GM18520 (cell line): ENCODE measurements around the gene CORO2B.

ENCODE experiments used
- ATAC-seq: cut with Tn5 transposase; IDR thresholded peaks from one replicate; pipeline ENCODE4 v1.9.1; 2021; ENCODE audit not compliant: unreplicated experiment

The CORO2B gene

DNA sequence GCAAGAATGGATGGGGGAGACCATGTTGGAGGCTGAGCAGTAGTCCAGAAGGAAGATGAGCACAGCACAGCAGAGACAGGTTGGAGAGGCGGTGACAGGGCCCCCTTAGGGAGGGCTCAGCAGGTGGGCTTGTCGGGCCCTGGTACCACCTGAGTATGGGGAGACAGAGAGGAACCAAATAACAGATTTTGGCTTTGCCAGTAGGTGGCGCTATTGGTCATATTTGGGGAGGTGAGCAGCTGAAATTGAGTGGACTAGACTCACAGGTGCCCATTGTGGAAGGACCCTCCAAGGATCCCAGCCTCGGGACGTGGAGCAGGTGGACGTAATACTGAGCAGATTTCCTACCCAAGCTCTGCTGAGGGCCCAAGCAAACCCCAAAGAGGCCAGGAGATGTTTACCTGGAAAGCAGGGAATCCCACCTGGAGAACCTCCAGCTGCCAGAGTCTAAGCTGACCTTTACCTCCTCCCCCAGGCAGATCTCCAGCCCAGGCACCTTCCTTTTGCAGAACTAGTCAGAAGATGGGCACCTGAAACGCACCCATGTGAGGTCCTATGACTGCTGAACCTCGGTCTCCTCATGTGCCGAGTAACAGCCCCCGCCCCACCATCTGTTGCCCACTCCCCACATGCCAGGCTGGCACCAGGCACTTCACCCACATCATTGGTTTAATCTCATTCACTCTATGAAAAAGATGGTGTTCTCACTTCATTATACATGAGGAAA lies 24.6 kb upstream of the CORO2B start:
- ATAC-seq: no peak

DNA sequence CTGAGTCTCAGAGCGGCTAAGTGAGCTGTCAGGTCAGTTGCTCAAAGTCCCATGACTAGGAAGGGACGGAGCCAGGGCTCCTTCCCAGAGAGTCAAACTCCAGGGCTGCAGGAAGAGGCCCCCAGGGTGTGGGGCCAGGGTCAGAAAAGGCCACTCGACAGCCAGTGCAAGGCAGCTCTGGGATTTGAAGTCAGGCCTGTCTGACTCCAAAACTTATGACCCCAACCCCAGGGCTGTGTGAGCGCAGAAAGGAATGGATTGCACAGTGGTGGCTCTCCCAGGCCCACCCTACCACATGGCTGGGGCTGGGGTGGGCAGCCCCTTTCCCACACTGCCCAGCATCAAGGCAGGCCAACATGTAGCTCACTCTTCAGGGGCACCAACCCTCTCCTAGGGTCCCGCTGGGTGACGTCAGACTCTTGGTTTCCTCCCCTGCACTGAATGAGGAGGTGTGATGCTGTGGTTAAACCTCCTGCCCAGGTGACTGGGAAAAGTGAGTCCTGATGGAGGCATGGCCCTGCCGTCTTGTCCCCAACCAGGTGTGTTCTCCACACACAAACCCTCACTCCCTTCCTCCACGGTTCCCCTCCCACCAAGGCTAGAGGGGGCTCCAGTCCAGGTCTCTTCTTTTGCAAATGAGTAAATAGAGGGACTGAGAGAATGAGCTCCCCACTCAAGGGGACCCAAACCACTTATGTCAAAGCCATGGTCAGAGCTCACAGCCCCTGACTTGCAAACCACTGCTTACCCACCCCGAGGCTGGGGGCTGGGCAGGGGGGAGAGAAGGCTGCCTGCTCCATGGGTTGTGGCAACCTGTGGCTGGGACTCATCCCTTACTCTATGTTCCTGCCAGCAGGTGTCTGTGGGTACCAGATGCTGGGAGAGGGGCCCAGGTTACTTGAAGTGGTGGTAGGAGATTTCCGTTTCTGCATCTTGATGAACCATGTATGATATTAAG lies 23.8 kb upstream of the CORO2B start:
- no peak for ATAC-seq

DNA sequence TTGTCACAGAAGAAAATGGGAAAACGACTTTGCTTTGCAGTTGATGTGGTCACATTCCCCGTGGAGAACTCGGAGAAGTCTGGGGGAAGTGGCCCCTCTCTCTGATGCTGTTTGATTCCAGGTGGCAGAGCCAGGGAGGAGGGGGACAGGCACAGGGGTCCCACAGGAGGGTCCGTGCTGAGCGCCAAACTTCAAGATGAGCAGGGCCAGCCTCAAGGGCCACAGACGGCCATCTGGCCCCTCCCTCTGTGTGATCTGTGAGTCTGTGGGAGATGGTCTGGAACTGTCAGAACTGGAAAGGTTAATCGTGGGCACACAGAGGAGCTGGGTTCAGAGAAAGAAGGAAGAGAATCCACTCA lies 23.1 kb upstream of the CORO2B start:
- no peak for ATAC-seq

DNA sequence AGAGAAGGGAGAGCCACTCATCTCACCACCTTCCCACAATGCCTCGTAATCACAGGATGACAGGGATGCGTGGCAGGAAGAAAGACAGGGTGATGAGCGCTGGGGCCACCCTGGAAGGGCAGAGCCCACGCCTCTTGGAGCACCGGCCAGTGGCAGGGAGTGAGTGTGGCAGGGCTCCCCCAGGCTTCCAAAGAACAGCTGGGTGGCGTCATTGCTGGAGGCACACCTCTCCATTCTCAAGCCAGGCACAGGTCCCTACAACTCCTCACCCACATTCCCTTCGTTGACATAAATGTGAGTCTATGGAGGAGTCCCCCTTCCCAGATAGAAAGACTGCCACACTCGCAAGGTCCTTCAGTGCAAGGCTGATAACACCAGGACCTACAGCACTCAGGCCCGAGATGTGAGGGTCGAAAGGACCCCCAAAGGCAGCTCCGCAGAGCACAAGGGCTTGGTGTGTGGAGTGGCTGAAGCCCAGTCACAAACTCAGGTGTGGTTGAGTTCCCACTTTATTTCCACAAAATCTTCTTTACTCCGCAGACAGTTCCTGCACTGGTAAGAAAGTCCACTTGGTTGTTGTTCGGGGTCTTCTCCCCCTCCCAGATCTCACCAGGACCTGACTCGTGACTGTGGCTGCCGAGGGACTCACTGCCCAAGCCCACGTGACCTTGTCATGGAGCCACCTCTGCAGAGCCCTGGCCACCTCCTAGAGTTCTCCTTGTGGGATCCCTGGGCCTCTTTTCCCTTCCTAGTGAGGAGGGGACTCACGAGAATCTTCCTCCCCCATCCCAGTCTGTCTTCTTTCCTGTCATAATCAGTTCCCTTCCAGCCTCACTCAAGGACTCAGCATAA lies 22.4 kb upstream of the CORO2B start:
- no peak for ATAC-seq

DNA sequence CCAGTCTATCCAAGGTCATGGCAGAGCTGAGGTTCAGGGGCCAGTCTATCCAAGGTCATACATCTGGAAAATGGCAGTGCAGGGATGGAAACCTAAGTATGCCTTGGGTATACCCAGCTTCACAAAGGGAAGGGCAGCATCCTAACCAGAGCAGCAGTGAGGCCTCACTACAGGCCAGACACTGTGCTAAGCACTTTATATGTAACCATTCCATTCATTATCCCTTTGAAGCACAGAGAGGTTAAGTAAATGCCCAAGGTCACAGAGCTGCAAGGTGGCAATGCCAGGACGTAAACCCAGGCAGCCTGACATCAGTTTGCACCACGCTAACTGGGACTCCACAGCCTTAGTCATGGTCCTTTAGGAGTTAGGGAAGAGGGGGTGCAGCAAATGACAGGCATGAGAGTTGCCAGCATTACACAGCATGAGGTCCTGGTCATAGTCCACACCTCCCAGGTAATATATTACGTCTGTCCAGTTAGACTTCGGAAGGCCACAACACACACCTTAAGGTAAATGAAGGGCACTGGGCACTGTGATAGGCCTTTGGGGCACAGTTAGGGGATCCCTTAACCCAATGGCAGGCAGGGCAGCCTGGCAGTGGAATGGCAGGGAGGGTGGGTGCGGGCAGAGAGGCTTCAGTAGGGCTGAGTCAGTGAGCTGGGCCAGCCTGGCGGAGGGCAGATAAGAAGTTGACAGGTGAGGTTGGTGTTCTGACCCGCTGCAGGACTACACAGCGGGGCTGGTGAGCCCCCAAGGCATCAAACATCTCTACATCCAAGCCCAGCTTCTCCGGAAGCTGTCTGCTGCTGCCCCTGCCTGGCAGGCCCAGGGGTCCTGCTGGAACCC lies 21.1 kb upstream of the CORO2B start:
- ATAC-seq: no peak

DNA sequence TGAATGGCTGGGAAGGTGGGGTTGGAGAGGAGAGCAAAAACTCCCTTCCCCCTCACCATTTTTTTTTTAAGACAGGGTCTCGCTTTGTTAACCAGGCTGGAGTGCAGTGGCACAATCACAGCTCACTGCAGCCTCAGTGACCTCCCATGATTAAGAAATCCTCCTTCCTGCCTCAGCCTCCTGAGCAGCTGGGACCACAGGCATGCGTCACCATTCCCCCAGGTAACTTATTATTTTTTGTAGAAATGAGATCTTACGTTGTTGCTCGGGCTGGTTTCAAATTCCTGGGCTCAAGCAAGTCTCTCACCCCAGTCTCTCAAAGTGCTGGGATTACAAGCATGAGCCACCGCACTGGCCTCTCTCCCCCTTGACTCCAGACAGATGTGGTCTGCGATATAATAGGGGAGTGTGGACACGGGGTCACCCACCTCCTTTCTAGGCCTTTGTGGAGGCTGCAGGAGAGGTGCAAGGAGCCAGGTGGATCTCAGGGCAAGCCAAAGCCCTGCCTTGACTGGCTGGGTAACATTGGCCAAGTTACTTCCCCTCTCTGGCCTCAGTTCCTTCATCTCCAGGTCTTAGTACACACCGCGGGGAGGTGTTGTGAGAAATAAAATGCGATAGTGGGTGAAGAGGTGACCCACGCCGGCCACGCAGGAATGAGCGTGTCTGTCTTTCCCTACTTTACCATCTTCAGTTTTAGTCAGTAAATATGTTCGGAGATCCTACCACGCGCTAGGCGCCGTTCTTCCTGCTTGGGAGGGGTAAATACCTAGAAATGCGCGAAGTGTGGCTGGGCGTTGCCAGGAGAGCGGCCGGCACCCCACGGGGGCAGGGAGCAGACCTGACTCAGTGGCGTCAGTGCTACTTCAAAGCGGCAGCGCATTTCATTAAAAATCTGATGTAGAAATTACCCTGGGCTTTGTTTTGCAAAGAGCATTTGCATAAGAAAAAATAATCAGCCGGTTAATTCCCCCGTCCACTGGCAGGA lies 20.2 kb upstream of the CORO2B start:
- no peak for ATAC-seq

DNA sequence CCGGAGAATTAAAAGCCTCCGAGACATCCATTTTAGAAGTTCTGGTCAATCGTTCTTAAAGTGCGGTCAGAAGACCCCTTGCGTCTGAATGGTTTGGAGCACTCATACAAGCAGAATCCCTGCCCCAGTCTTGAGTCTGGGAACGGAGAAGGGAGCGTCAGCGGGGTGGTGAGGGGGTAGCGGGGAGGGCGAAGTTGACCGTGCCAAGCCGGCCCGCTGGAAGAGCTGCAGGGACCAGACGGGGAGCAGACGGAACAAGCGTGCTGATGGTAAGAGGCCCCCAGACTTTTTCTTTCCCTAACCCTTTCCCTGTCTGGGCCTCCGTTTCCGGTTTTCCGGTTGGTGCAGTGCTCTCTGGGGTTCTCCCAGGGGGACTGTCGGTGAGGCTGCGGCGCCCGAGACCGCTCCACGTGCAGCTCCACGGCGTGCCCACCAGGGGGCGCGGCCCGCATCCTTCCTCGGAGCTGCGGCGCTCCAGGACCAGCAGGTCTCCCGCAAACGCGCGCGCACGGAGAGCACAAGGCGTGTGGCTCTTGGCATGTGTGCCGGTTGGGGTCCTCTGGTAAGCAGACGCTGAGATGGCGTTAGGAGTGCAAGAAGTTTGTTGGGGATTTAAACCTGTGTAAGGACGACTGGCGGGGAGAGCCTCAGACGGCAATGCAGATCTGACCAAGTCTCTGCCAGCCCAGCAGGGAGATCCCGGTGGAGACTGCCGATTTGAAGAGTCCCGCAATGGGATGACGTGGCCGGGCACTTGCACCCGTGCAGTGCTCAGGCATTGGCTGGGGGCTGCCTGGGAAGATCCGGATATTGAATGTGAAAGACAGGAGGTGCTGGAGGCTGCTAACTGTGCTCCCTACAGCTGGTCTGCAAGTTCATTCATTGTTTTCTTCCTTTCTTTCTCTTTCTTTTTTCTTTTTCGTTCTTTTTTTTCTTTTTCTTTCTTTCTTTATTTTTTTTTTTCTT lies 19.2 kb upstream of the CORO2B start:
- no peak for ATAC-seq

DNA sequence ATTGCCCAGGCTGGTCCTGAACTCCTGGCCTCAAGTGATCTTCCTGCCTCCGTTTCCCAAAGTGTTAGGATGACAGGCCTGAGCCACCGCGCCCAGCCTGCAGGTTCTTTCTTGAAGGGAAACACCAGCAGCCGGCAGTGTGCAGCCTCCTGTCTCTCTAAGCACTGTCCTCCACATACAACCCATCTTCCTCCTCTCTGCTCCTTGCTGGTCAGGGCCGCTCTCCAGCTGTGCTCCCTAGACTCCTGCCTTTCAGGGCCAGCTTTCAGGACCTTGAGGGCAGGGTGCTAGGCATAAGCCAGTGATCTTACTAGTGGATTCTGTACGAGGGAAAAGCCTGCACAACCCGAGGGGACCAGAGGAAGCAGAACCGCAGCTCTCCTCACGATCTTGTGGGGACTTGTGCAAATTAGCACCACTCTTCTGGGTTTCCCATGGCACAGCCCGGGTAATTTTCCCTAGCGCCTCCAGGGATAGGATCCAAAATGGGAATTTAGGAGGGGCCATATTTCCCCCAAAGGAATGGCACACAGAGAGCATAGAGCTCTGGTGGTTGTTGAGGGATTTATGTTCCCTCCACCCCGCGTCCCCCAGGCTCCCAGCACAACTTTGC lies 18.2 kb upstream of the CORO2B start:
- no peak for ATAC-seq

DNA sequence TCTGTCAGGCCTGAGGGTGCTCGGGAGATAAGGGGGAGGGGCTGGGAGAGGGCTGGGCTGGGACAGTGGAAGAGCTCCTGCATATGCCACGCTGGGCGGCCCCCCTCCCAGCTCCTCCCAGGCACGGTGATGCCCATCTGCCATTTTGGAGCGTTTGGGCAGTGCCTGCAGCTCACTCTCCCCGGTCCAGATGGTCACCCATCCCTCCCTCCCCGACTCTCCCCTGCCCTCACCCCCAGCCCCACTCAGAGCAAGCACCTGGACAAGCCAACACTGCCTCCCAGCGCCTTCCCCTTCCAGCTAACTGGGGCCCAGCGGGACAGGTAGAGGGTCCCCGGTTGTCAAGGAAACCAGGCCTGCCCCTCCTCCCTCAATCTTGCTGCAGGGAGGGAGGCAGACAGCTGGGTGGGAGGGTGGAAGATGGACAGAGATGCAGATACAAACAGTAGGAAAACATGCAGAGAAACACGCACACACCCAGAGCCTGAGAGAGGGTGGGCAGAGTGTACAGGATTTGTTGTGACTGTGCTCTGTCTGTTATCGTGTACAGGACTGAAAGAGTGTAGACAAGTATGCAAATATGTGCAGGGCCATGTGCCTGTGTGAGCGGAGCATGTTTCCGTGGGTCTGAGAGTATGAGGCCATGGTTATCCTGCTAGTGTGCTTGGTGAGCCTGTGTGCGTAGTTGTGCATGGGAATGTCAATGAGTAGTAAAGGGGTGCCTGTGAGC lies 17.5 kb upstream of the CORO2B start:
- no peak for ATAC-seq

DNA sequence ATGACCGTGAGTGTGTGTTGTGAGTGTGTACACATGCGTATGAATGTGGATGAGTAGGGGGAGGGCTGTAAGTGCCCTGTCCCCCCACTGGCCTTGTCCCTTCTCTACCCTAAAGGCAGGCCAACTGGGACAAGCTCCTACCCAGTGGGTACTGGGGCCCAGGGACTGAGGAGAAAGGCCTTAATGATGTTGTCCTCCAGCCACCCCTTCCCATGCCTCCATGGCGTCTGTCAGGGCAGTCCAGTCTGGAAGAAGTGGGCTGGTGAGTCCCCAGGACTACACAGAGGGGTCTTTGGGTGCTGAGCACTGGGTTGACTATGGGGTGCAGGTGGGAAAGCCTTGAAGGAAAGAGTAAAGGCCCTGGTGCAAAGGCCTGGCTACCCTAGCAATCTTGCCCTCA lies 16.9 kb upstream of the CORO2B start:
- ATAC-seq: no peak

DNA sequence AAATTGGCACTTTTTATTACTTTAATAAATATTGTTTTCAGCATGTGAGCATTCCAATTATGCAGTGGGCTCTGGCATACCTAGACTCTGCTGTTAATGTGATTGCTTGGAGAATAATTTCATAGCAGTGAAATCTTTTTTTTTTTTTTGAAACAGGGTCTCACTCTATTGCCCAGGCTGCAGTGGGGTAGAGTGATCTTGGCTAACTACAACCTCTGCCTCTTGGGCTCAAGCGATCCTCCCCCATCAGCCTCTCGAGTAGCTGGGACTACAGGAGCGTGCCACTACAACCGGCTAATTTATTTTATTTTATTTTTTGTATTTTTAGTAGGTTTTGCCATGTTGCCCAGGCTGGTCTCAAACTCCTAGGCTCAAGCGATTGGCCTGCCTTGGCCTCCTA lies 14.6 kb upstream of the CORO2B start:
- no peak for ATAC-seq

DNA sequence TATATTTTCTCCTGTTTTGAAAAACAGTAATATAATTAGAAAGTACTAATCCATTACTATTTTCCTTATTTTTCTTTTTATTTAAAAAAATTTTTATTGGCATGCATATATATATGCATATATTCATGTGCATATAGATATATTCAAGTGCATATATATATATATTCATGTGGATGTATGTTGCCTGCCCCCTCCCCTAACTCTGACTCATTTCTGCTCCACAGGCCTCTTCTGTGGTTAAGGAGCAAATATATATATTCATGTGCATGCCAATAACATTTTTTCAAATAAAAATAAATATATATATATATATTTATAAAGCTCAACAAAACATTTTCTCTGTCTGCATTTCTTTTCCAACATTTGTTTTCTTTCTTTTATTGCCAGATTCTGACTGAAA lies 13.6 kb upstream of the CORO2B start:
- ATAC-seq: no peak

DNA sequence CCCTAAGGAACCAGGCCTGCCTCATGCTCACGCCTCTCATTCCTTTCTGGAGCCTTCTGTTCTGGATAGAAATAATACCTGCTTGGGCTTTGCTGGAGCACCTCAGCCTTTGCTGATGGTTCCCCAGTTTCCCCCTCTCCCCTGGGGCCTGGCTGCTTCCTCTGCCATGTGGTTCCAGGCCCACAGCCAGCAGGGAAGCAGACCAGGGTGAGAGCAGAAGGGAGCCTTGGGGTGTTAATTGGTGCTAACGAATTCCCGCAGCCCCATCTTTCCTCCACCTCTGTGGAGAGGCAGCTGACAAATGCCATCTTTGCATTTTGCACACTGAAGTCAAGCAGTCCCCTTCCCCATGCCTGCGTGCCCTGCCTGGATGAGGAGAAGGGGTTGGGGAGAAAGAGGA lies 13.1 kb upstream of the CORO2B start:
- no peak for ATAC-seq

DNA sequence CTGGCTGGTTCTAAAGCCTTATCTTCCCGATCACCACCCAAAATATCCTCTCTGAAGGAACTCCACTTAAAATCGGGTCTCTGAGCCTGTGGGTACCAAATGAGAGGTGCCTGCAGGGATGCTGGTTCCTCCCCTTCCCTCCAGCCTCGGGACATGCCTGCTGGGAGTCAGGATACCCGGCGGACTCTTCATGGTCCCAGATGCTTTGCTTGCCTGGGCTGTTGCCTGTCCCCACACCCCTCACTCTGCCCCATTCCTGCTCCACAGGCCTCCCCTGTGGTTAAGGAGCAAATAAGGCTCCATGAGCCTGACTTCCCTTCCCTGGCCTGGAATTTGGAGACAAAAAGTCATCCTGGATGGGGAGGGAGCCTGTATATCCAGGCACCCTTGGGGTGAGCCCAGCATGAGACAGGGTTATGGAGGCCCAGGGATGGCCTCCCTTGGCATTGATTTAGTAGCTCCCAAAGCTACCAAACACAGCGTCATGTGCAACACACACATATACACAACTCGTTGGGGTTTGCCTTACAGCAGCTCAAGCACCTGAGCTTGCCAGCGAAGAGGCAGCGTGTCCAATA lies 12.3 kb upstream of the CORO2B start:
- no peak for ATAC-seq

DNA sequence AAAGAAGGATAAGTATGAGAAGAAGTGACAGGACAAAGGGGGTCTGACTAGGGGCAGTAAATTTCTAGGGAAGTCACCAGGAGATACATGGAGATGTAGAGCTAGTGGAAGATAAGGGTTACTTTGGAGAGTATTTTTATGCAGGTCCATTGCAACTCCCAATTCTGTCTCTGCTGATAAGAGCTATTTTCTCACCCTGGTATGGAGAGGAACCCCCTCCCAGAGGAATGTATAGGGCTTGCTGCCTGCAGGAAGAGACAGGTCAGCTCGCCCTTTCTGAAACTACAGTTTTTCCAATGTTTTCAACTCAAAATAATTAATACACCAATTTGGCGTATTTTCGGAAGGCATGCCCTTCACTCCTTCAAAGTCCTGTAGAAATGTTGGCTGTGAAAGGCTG lies 11.4 kb upstream of the CORO2B start:
- ATAC-seq: no peak

DNA sequence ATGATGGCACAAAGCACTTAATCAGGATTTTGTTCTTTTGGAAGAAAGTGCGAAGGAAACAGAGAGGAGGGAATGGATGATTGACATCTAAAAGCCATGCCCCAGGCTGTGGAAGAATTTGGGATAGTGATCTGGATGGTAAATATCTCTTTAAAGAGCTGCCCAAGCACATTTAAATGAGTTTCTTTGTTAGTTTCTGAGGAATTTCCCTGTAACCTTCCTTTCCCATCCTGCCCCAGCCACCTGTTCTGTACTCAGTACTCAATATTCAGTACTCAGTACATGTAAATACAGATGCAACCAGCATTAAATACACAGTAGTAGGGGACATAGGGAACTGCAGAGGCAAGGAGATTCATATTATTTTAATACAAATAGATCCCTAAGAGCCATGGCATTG lies 7.8 kb upstream of the CORO2B start:
- no peak for ATAC-seq

DNA sequence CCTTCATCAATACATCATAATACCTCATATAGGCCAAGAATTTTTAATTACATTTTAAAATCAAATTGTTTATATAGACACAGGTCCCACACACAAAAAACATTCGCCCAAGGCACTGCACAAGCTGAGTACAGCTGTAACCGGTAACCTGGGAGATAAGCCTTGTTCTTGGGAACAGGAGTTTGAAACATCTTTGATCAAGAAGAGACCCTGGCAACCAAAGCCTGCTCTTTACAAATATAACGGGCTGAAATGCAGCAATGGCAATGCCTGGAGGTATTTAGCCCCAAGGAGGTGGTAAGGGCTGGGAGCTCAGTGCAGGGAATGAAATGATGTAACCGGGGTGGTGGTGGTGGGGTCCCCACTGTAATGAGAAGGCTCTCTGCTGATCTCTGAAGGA lies 7.2 kb upstream of the CORO2B start:
- no peak for ATAC-seq
